ENCODE data around the gene PTPRR.

DNA sequence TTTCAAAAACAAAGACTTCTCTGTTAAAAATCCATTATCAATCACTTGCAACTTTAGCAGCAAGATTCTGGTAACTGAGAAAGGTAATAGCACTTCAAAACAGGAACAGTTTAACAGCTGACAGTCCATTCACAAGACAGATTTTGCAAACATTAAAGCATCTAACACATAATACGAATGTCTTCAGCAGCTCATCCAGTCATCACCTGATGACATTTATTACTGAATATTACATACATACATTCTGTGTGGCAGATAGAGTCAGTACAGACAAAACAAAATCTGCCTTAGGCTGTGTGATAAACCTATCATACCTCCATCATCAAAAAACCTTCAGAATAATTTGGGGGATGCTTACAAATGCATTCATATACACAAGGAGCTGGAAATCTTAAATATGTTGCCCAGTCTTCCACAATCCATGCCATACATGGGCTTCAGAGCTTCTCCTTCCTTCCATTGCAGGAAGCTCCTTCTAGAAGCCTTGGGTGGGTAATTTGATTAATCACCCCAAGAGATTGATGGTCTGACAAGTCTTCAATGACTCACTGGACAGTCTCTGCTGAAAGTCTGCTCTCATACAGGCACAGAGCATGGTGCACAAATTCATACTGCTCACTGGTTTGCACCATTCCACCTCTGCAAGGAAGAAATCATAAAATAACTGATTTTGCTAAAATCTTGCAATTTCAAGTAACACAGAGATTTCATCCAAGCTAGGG, 281.7 kb downstream of the PTPRR start:
- no peak for TF ChIP-seq POLR2A (IDR thresholded peaks at IDR 0.05)
- TF ChIP-seq CTCF (IDR thresholded peaks at IDR 0.05): no peak

Data from body of pancreas (tissue), 4 donors.